ENCODE measurements around the gene CCNO. TPM values are rescaled to one million over a fixed set of nuclear protein-coding genes. Genes with fewer than 3 reads are reported as not detected.

The CCNO gene
- total RNA-seq, 2 experiments from 2014 or later: 0.13 to 0.19 TPM

GRCh38 chr5:55225346-55225745 lies 8.1 kb downstream of the CCNO start:
- CTCF ChIA-PET: interaction anchor here (1.0 to 1.2 kb wide), 2 partner anchors 12 to 52 kb away, joined by 4 read pairs; no protein-coding TSS in a partner anchor
- POLR2A ChIA-PET: no interaction called here

GRCh38 chr5:55223812-55224240 lies 9.6 kb downstream of the CCNO start:
- ChIA-PET POLR2A (interaction anchor here (0.6 kb wide), 1 partner anchor 27 kb away, joined by 4 read pairs; no protein-coding TSS in a partner anchor), CTCF (interaction anchor here (0.6 kb wide), 1 partner anchor 20 kb away, joined by 3 read pairs; no protein-coding TSS in a partner anchor)

GRCh38 chr5:55222985-55223811 lies 10.2 kb downstream of the CCNO start:
- ChIA-PET CTCF (interaction anchor here (0.6 kb wide), 1 partner anchor 21 kb away, joined by 3 read pairs; no protein-coding TSS in a partner anchor), POLR2A (interaction anchor here (0.6 kb wide), 1 partner anchor 26 kb away, joined by 4 read pairs; no protein-coding TSS in a partner anchor)

GRCh38 chr5:55222092-55222984 lies 11.1 kb downstream of the CCNO start:
- ChIA-PET CTCF (interaction anchor here (1.0 kb wide), 1 partner anchor 46 kb away, joined by 3 read pairs; no protein-coding TSS in a partner anchor), POLR2A (no interaction called here)

GRCh38 chr5:55220433-55221185 lies 12.8 kb downstream of the CCNO start:
- POLR2A ChIA-PET: no interaction called here
- CTCF ChIA-PET: no interaction called here

- ChIA-PET POLR2A (no interaction called here), CTCF (no interaction called here)
Measured at GRCh38 chr5:55219770-55220169, 13.6 kb downstream of the CCNO start.

DNA sequence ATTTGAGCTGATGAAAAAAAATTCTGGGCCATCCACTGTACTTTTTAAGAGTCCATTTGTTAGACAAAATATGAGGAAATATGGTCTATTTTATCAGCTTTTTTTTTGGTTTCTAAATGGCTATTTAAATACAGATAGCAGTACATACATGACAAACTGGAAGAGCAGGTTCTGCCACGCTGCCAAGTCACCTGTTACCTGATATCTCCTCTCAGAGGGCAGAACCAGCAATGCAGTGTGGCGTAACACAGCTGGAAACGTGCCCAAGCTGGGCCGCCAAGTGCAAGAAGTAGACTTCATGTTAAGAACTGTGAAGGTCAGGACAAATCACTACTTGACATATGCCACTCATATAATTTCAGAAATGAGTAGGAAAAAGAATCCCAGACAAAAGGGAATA lies 14.4 kb downstream of the CCNO start:
- ChIA-PET CTCF (no interaction called here), POLR2A (interaction anchor here (0.5 kb wide), 1 partner anchor 89 kb away, joined by 3 read pairs; the partner anchor contains the start of gene MTREX)

DNA sequence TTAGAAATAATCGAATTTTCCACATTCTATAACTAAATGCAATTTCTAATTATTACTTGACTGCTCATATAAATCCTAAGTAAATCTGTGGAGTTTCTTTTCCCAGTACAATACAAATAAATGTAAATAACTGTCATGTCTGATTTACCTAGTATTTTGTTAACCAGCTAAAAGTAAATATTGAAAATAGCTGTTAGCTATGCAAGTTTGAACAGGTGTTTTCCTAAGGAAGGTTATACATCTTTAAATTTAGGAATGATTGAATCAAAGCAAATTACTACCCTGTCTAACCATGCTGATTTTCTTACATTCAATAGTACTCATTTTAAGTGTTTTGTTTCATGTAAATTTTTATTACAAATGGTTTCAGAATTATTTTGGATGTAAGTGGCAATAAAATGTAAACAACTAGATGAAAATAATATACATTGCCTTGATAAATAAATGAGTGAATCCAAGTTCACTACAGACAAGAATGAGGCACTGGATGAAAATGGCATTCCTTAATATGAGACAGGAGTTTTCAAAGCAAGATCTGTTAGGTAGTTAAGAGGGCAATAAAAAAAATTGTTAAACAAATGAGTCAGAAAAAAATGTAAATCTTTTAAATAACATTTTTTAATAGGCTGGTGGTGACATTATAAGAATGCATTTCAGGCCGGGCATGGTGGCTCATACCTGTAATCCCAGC lies 22.1 kb downstream of the CCNO start:
- ChIA-PET POLR2A (interaction anchor here (0.7 kb wide), 1 partner anchor 73 kb away, joined by 4 read pairs; no protein-coding TSS in a partner anchor), CTCF (no interaction called here)

- ChIA-PET POLR2A (no interaction called here), CTCF (no interaction called here)
Measured at GRCh38 chr5:55205001-55205400, 28.4 kb downstream of the CCNO start.

DNA sequence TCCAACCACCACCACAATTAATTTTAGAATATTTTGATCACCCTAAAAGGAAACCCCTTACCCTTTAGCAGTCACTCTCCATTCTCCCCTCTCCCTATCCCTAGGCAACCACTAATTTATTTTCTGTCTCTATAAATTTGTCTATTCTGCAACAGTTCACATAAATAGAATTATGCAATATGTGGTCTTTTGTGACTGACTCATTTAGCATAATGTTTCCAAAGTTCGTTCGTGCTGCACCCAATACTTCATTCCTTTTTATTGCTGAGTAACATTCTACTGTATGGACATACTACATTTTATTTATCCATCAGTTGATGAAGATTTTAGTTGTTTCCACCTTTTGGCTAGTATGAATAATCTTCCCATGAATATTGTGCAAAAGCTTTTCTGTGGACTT lies 42.2 kb downstream of the CCNO start:
- ChIA-PET CTCF (no interaction called here), POLR2A (no interaction called here)

DNA sequence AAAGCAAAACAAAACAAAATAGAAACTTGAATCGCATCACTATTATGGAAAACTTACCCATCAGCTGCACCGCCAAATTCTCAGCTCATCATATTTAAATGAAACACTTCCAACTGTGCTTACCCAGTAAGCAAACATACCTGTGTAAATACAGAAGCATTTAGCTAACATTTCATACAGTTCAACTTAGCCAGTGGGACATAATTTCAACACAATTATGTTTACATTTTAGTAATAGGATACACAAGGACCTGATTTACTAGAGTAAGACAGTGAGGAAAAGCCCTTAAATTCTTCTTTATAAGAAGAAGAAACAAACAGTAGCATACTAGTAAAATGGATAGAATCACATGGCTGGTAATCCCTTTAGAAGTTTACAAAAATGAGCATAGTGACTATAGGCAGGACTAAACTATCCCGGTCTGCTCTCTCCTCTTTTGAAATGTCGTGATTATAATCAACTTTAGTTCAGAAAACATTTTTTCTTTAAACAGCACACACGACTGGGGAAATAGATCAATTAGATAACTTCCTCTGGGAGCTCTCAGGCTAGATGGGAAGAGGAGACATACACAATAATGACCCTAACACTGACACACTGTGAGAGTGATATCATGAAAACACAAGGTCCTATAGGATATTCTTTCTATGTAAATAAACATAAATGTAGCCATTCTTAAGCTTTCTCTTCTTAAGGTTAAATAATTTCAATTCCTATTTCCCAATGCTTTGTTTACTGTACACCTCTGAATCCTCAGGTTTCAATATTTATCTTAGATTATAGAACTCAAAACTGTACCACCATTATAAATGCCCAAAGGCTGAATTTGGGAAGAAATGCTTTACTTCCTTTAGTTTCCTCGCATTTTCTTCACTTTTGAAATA lies 44.5 kb downstream of the CCNO start:
- POLR2A ChIA-PET: no interaction called here

DNA sequence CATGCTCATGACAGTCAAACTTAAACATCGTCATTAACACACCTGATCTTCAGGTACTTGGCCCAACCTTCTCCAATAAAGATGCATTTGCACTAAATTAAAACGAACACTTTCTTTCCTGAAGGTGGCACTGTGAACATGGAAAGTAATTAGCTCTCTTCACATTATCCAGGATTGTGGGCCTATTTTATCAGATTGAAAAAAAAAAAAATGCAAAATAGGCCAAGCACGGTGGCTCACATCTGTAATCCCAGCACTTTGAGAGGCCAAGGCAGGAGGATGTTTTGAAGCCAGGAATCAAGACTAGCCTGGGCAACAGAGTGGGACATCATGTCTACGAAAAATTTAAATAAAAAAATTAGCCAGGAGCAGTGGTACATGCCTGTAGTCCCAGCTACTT lies 46.0 kb downstream of the CCNO start:
- POLR2A ChIA-PET: no interaction called here

More for the DNA sequence above, 44.5 kb downstream of the CCNO start:
- CTCF ChIA-PET: interaction anchor here (1.1 kb wide), 1 partner anchor 12 kb away, joined by 3 read pairs; no protein-coding TSS in a partner anchor

More for the DNA sequence above, 46.0 kb downstream of the CCNO start:
- CTCF ChIA-PET: interaction anchor here (0.7 to 1.0 kb wide), 2 partner anchors 10 to 15 kb away, joined by 3 read pairs; no protein-coding TSS in a partner anchor

Other genes with a start within 250 kb of the CCNO start
- gene ESM1, start 248.0 kb downstream of the CCNO start, total RNA-seq: not detected
- 1 to 10 TPM in 1 of 2 experiments, under 1 TPM in 1; 0.94 to 1.4 TPM for gene GZMK, start 209.4 kb downstream of the CCNO start, total RNA-seq
- gene GZMA, start 131.0 kb downstream of the CCNO start, total RNA-seq: 10 to 100 TPM; 18.3 TPM
- not detected for gene GPX8, start 73.4 kb downstream of the CCNO start, total RNA-seq
- gene CDC20B, start 60.4 kb downstream of the CCNO start, total RNA-seq: under 1 TPM; 0.08 to 0.21 TPM
- under 1 TPM; 0.08 to 0.11 TPM for gene MCIDAS, start 6.3 kb downstream of the CCNO start, total RNA-seq
- gene DHX29, start 74.1 kb upstream of the CCNO start, total RNA-seq: 10 to 100 TPM; 18.7 to 19.6 TPM
- 100 to 1,000 TPM; 108 to 118 TPM for gene MTREX, start 74.4 kb upstream of the CCNO start, total RNA-seq